Keratinocyte (primary cell): Measurements from ENCODE around the gene BAIAP2. TPM values are rescaled to one million over a fixed set of nuclear protein-coding genes. Genes with fewer than 3 reads are reported as not detected.
"Not testable (repeated sequence)": the region's sequence is repeated elsewhere in the genome, so short reads cannot be mapped to it uniquely, and the experiment has no call there.

ENCODE experiments used
- DNase-seq: peaks from one replicate; pipeline ENCODE4 v3.0.0-alpha.2; 2011; ENCODE audit warnings: low read depth, missing footprints, low spot score
- FAIRE-seq: peaks from 2 replicates; lab custom pipeline; 2011; peaks lifted over from hg19 to GRCh38; lab: Jason Lieb, UNC
- H2AFZ ChIP-seq: 2 replicates; pipeline ENCODE4 v1.6.0; 2012; ENCODE audit warnings: low read length, control low read depth, inconsistent platforms; ENCODE audit not compliant: control insufficient read depth
- H3K27ac ChIP-seq: 2 replicates; pipeline ENCODE4 v1.5.1; 2011; ENCODE audit warnings: low read length; ENCODE audit not compliant: control insufficient read depth, insufficient read depth
- H3K27me3 ChIP-seq: 3 replicates; pipeline ENCODE4 v1.6.0; 2011; ENCODE audit warnings: low read length; ENCODE audit not compliant: control insufficient read depth, insufficient read depth; ENCODE audit errors: extremely low read depth
- H3K36me3 ChIP-seq, 2 experiments: 2 replicates in 1 of 2; 3 replicates in 1 of 2; pipeline ENCODE4 v1.5.1; 2011; ENCODE audit warnings: low read length in 2 of 2, mild to moderate bottlenecking in 1 of 2; ENCODE audit not compliant: control insufficient read depth in 2 of 2, insufficient read depth in 2 of 2; ENCODE audit errors: extremely low read depth in 1 of 2
- H3K4me1 ChIP-seq: 3 replicates; pipeline ENCODE4 v1.5.1; 2011; ENCODE audit warnings: low read length; ENCODE audit not compliant: control insufficient read depth, insufficient read depth; ENCODE audit errors: extremely low read depth
- H3K4me2 ChIP-seq: 3 replicates; pipeline ENCODE4 v1.6.0; 2011; ENCODE audit warnings: low read depth, low read length; ENCODE audit not compliant: control insufficient read depth, insufficient read depth; ENCODE audit errors: extremely low read depth
- H3K4me3 ChIP-seq, 3 experiments: fragments of 200-600 bp in 1 of 3; sonication (generic) in 1 of 3; 2 replicates in 2 of 3; 3 replicates in 1 of 3; pipeline ENCODE4 v1.5.1; 2011 to 2016; ENCODE audit warnings: low read length in 3 of 3, mild to moderate bottlenecking in 3 of 3, control low read depth in 2 of 3, inconsistent platforms in 1 of 3, low read depth in 1 of 3, mixed read lengths in 1 of 3, mixed run types in 1 of 3, moderate library complexity in 1 of 3; ENCODE audit not compliant: control insufficient read depth in 2 of 3, insufficient read depth in 2 of 3; ENCODE audit errors: extremely low read depth in 1 of 3
- H3K79me2 ChIP-seq: 2 replicates; pipeline ENCODE4 v1.6.0; 2012; ENCODE audit warnings: low read length; ENCODE audit not compliant: control insufficient read depth, insufficient read depth
- H3K9ac ChIP-seq: 3 replicates; pipeline ENCODE4 v1.6.0; 2011; ENCODE audit warnings: low read length; ENCODE audit not compliant: control insufficient read depth, insufficient read depth; ENCODE audit errors: extremely low read depth
- H3K9me1 ChIP-seq: 3 replicates; pipeline ENCODE4 v1.6.0; 2011; ENCODE audit warnings: low read length; ENCODE audit not compliant: control insufficient read depth, insufficient read depth; ENCODE audit errors: extremely low read depth
- H3K9me3 ChIP-seq: 2 replicates; pipeline ENCODE4 v1.5.1; 2012; ENCODE audit warnings: low read depth, low read length; ENCODE audit not compliant: control insufficient read depth
- H4K20me1 ChIP-seq: 3 replicates; pipeline ENCODE4 v1.6.0; 2011; ENCODE audit warnings: low read length; ENCODE audit not compliant: control insufficient read depth, insufficient read depth; ENCODE audit errors: extremely low read depth
- EZH2 ChIP-seq: IDR thresholded peaks from one replicate; pipeline ENCODE4 v1.6.1; 2012; ENCODE audit warnings: inconsistent platforms, mild to moderate bottlenecking, low read length, moderate library complexity
- dilution Hi-C: fragments of 300-500 bp; cut with MboI; formaldehyde crosslinking; loops from one replicate; pipeline ENCODE4 v1.7.0; 2020; ENCODE audit warnings: low sequenced_read_pairs; ENCODE audit not compliant: extremely low pct_ligation_motif_present
- polyA plus RNA-seq, 5 experiments: library from polyadenylated mRNA; depleted of rRNA in 3 of 5; stranded (reverse) in 3 of 5; stranded (forward) in 1 of 5; unstranded in 1 of 5; fragments of >200 nt; gene quantifications; 1 replicate in 1 of 5; 2 replicates in 3 of 5; 3 replicates in 1 of 5; pipeline versions ENCODE4 v1.2.1 to v1.2.3, GENCODE V29; 2011 to 2012; ENCODE audit warnings: missing spikeins in 2 of 5, low read depth in 1 of 5, low replicate concordance in 1 of 5
- TF ChIP-seq, protein P1 (sequence below), 3 experiments: IDR thresholded peaks in 1 of 3; conservative IDR thresholded peaks in 1 of 3; optimal IDR thresholded peaks in 1 of 3; 2 replicates in 2 of 3; 3 replicates in 1 of 3; pipeline versions ENCODE3 to v1.5.1; 2011; ENCODE audit warnings: low read length in 3 of 3, mild to moderate bottlenecking in 3 of 3, moderate library complexity in 2 of 3, control low read depth in 1 of 3, inconsistent platforms in 1 of 3; ENCODE audit not compliant: insufficient read depth in 2 of 3; ENCODE audit errors: extremely low read depth in 1 of 3

BAIAP2 gene
- polyA plus RNA-seq, 1 donor (not counting 4 experiments of a cell fraction or from before 2014, with no cell fraction given) = 56.7 TPM

DNA sequence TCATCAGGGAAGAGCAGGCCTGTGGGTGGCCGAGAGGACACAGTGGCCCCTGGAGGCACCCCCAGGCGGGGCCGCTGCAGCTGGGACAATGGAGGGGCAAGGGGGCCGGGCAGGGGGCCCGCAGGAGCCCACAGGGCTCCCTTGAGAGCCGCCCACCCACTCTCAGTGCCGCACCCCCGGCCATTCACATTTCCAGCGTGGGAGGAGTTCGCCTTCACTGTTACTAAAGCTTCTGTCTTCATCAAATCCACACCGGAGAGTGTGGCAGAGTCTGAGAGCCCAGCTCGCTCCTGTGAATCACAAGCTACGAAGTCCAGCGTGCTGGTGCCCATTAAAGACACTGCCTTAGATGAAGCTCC is 109.5 kb downstream of the BAIAP2 start:
- dilution Hi-C loops = no loop called here
- Histone ChIP-seq H3K79me2 (no peaks in the 10 kb centered on the region), H3K9me3 (no peaks in the 10 kb centered on the region), H3K27me3 (peaks cover 8% of the 10 kb centered on the region), H3K4me1 (no peaks in the 10 kb centered on the region), H3K4me2 (no peak overlapping the region), H3K36me3 (no peaks in the 10 kb centered on the region), H4K20me1 (no peaks in the 10 kb centered on the region), H3K9me1 (no peaks in the 10 kb centered on the region), H3K4me3 (no peak overlapping the region), H2AFZ (no peak overlapping the region), H3K9ac (no peak overlapping the region), H3K27ac (no peak overlapping the region)
- DNase-seq = no peak
- no peak for TF ChIP-seq EZH2
- TF ChIP-seq, protein P1, sequence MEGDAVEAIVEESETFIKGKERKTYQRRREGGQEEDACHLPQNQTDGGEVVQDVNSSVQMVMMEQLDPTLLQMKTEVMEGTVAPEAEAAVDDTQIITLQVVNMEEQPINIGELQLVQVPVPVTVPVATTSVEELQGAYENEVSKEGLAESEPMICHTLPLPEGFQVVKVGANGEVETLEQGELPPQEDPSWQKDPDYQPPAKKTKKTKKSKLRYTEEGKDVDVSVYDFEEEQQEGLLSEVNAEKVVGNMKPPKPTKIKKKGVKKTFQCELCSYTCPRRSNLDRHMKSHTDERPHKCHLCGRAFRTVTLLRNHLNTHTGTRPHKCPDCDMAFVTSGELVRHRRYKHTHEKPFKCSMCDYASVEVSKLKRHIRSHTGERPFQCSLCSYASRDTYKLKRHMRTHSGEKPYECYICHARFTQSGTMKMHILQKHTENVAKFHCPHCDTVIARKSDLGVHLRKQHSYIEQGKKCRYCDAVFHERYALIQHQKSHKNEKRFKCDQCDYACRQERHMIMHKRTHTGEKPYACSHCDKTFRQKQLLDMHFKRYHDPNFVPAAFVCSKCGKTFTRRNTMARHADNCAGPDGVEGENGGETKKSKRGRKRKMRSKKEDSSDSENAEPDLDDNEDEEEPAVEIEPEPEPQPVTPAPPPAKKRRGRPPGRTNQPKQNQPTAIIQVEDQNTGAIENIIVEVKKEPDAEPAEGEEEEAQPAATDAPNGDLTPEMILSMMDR (optimal IDR thresholded peaks at IDR 0.05 in 1 of 3, IDR thresholded peaks at IDR 0.05 in 1 of 3, conservative IDR thresholded peaks at IDR 0.05 in 1 of 3; ENCODE audit: extremely low read depth in 1 of 3, insufficient read depth in 2 of 3, low read length in 3 of 3) = no peak
- FAIRE-seq = no peak

DNA sequence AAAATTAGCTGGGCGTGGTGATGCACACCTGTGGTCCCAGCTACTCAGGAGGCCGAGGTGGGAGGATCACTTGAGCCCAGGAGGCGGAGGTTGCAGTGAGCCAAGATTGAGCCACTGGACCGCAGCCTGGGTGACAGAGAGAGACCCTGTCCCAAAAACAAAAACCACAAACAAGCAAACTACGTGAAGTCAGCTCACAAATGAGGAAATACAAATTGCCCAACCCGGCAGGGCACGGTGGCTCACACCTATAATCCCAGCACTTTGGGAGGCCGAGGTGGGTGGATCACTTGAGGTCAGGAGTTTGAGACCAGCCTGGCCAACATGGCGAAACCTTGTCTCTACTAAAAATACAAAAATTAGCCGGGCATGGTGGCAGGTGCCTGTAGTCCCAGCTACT is 111.3 kb downstream of the BAIAP2 start:
- dilution Hi-C loops, H3K4me3 ChIP-seq, H4K20me1 ChIP-seq, FAIRE-seq, H3K9me3 ChIP-seq, H3K4me1 ChIP-seq, H3K36me3 ChIP-seq, H3K4me2 ChIP-seq, H3K79me2 ChIP-seq, H3K9ac ChIP-seq, H2AFZ ChIP-seq, H3K9me1 ChIP-seq, H3K27ac ChIP-seq, DNase-seq: not testable (repeated sequence)
- peaks cover 19% of the 10 kb centered on the region for H3K27me3 ChIP-seq

DNA sequence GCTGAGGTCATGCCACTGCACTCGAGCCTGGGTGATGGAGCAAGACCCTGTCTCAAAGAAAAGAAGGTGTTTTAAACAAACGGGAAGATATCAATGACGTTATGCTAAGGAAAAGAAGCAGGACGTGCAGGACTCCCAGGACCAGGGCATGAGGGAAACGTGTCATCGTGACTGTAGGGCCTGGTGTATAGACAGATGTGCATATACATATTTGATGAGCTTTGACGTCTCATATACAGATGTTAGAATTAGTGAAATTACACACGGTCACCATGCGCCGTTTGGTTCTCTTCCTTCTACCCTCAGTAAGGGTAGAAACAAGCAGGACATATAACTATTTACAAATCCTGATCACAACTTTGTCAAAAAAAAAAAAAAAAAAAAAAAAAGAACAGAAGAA is 112.8 kb downstream of the BAIAP2 start:
- H3K4me2 ChIP-seq = no peak overlapping the region
- no peak overlapping the region for H3K9ac ChIP-seq
- no peaks in the 10 kb centered on the region for H4K20me1 ChIP-seq
- no peaks in the 10 kb centered on the region for H3K79me2 ChIP-seq
- TF ChIP-seq, protein P1 (optimal IDR thresholded peaks at IDR 0.05 in 1 of 3, IDR thresholded peaks at IDR 0.05 in 1 of 3, conservative IDR thresholded peaks at IDR 0.05 in 1 of 3; ENCODE audit: extremely low read depth in 1 of 3, insufficient read depth in 2 of 3, low read length in 3 of 3) = no peak
- TF ChIP-seq EZH2 = no peak
- FAIRE-seq (no peak), DNase-seq (no peak)
- no peak overlapping the region for H3K27ac ChIP-seq
- H3K27me3 ChIP-seq = peaks cover 16% of the 10 kb centered on the region
- no peaks in the 10 kb centered on the region for H3K9me1 ChIP-seq
- H3K36me3 ChIP-seq = no peaks in the 10 kb centered on the region
- no peak overlapping the region for H3K4me3 ChIP-seq
- no peaks in the 10 kb centered on the region for H3K9me3 ChIP-seq
- no peak overlapping the region for H2AFZ ChIP-seq
- no peaks in the 10 kb centered on the region for H3K4me1 ChIP-seq
- dilution Hi-C loops = no loop called here
